WTC11 (cell line): ENCODE measurements around the gene GSTT4. TPM values are rescaled to one million over a fixed set of nuclear protein-coding genes. Genes with fewer than 3 reads are reported as not detected.
A peak's percentile ranks its signal among the peaks of the same experiment; 100 is the strongest.
"Not testable (repeated sequence)": the region's sequence is repeated elsewhere in the genome, so short reads cannot be mapped to it uniquely, and the experiment has no call there.

Experiments
- ATAC-seq: fragments of 200-7000 bp; cut with Tn5 transposase; 2 replicates; pipeline ENCODE4 v1.10.0; 2021; ENCODE audit warnings: mild to moderate bottlenecking, moderate library complexity
- CTCF ChIA-PET: fragments of 300-600 bp; sonication (Branson Sonifier 250); formaldehyde crosslinking; loops from one replicate; lab custom pipeline; 2021; ENCODE audit warnings: antibody characterized with exemption; lab: Charles Lee
- POLR2A ChIA-PET: fragments of 350-600 bp; sonication (Branson Sonifier 250); formaldehyde crosslinking; loops from one replicate; lab custom pipeline; 2021; ENCODE audit warnings: antibody characterized with exemption; lab: Charles Lee
- DNase-seq: peaks from one replicate; pipeline ENCODE4 v3.0.0; 2021; ENCODE audit warnings: low spot score
- H3K27ac Mint-ChIP-seq: 2 replicates; pipeline ENCODE4 v1.8.0; 2021; ENCODE audit warnings: mixed read lengths
- H3K27me3 Mint-ChIP-seq: 2 replicates; pipeline ENCODE4 v1.8.0; 2021; ENCODE audit warnings: low read depth, mild to moderate bottlenecking, moderate library complexity, mixed read lengths
- H3K36me3 Mint-ChIP-seq: 2 replicates; pipeline ENCODE4 v1.8.0; 2021; ENCODE audit warnings: mixed read lengths
- H3K4me1 Mint-ChIP-seq: 2 replicates; pipeline ENCODE4 v1.8.0; 2022; ENCODE audit warnings: mixed read lengths
- H3K4me3 Mint-ChIP-seq: 2 replicates; pipeline ENCODE4 v1.8.0; 2021; ENCODE audit warnings: mild to moderate bottlenecking, moderate library complexity, mixed read lengths
- H3K9me3 Mint-ChIP-seq: 2 replicates; pipeline ENCODE4 v1.8.0; 2021; ENCODE audit warnings: mixed read lengths
- CTCF ChIP-seq: fragments of 200-600 bp; IDR thresholded peaks from 2 replicates; pipeline ENCODE4 v1.8.0; 2022; ENCODE audit warnings: antibody characterized with exemption
- IRF2 ChIP-seq: sonication (generic); formaldehyde crosslinking; IDR thresholded peaks from 2 replicates; pipeline ENCODE4 v1.8.0; 2022; ENCODE audit warnings: low read depth, missing genetic modification reagents, borderline replicate concordance
- MAX ChIP-seq: sonication (generic); formaldehyde crosslinking; IDR thresholded peaks from 2 replicates; pipeline ENCODE4 v1.8.0; 2022; ENCODE audit warnings: mild to moderate bottlenecking, missing genetic modification reagents
- USF2 ChIP-seq: sonication (generic); formaldehyde crosslinking; IDR thresholded peaks from 2 replicates; pipeline ENCODE4 v1.8.1; 2023; ENCODE audit warnings: mild to moderate bottlenecking, missing genetic modification reagents, moderate library complexity
- total RNA-seq: library from RNA; stranded (reverse); gene quantifications from 3 replicates; pipeline ENCODE4 v1.2.3, GENCODE V29; 2021

GSTT4 gene
- total RNA-seq, 1 experiment from 2014 or later, result not detected

- not testable (repeated sequence) for H3K4me3 Mint-ChIP-seq, H3K27me3 Mint-ChIP-seq, ATAC-seq
- TF ChIP-seq USF2, result 0 out of 2 replicates have a peak, but pooled peaks have one; percentile 17
- TF ChIP-seq, all 79 proteins: peak for 1; not testable (repeated sequence) for 78
- CTCF ChIA-PET, POLR2A ChIA-PET, H3K36me3 Mint-ChIP-seq, DNase-seq, H3K27ac Mint-ChIP-seq: not testable (repeated sequence)
- peaks cover 21% of the 10 kb centered on the region for H3K9me3 Mint-ChIP-seq
- H3K4me1 Mint-ChIP-seq, result peaks cover 23% of the 10 kb centered on the region
Observed at GRCh38 chr22:23986089-23986488, 19.2 kb downstream of the GSTT4 start.

- peak overlapping the region; percentile 95 for H3K27ac Mint-ChIP-seq
- CTCF ChIA-PET, result interaction anchor here (0.6 to 0.7 kb wide), 2 partner anchors 190 to 195 kb away, joined by 3 to 7 read pairs; no protein-coding TSS in a partner anchor
- H3K27me3 Mint-ChIP-seq, result peaks cover 6% of the 10 kb centered on the region
- POLR2A ChIA-PET, result no interaction called here
- H3K4me1 Mint-ChIP-seq, result peaks cover 23% of the 10 kb centered on the region
- H3K4me3 Mint-ChIP-seq, result 0 out of 2 replicates have a peak overlapping the region, but pooled peaks have one; percentile 37
- peaks cover 10% of the 10 kb centered on the region for H3K36me3 Mint-ChIP-seq
- TF ChIP-seq USF2, result peak; percentile 11; the same call in 1 of the 2 replicates
- TF ChIP-seq CTCF, result peak; percentile 87
- TF ChIP-seq IRF2, result no peak
- TF ChIP-seq MAX (CRISPR knock-in tag), result peak; percentile 48; the same call in 1 of the 2 replicates
- peaks cover 21% of the 10 kb centered on the region for H3K9me3 Mint-ChIP-seq
- DNase-seq, result peak; percentile 79
- ATAC-seq, result peak; percentile 75
Observed at GRCh38 chr22:23984430-23984829, 20.8 kb downstream of the GSTT4 start.

- ATAC-seq, H3K4me1 Mint-ChIP-seq, H3K36me3 Mint-ChIP-seq, H3K27me3 Mint-ChIP-seq, DNase-seq, POLR2A ChIA-PET, CTCF ChIA-PET, H3K27ac Mint-ChIP-seq: not testable (repeated sequence)
- Mint-ChIP-seq H3K9me3 (peaks cover 11% of the 10 kb centered on the region), H3K4me3 (peak overlapping the region; percentile 62)
Observed at GRCh38 chr22:23980567-23980966, 24.7 kb downstream of the GSTT4 start.

- CTCF ChIA-PET, DNase-seq, H3K36me3 Mint-ChIP-seq, H3K27ac Mint-ChIP-seq, H3K4me1 Mint-ChIP-seq, POLR2A ChIA-PET, H3K27me3 Mint-ChIP-seq, H3K9me3 Mint-ChIP-seq: not testable (repeated sequence)
- ATAC-seq, result peak; percentile 35
- H3K4me3 Mint-ChIP-seq, result peak within 1 kb of the TSS; percentile 62
Observed at GRCh38 chr22:23979557-23980240, 25.6 kb downstream of the GSTT4 start, which contains the start of gene GSTT2. GSTT2 (plus strand) TSS chr22:23980134.

GRCh38 chr22:23977304-23977703 is 27.9 kb downstream of the GSTT4 start:
- H3K4me3 Mint-ChIP-seq, H3K4me1 Mint-ChIP-seq, CTCF ChIA-PET, H3K9me3 Mint-ChIP-seq, H3K27me3 Mint-ChIP-seq, H3K36me3 Mint-ChIP-seq, POLR2A ChIA-PET, DNase-seq, H3K27ac Mint-ChIP-seq, ATAC-seq: not testable (repeated sequence)

- H3K9me3 Mint-ChIP-seq, CTCF ChIA-PET: not testable (repeated sequence)
Observed at GRCh38 chr22:23974836-23975352, 30.4 kb downstream of the GSTT4 start.

GRCh38 chr22:23974345-23974744 is 30.9 kb downstream of the GSTT4 start, which contains the start of gene DDT:
DDT (minus strand) TSS chr22:23974441; CDS start chr22:23974414, 27 bp downstream.
- peak; percentile 88 for ATAC-seq

More at GRCh38 chr22:23974836-23975352, 30.4 kb downstream of the GSTT4 start:
- H3K4me1 Mint-ChIP-seq, POLR2A ChIA-PET, H3K27ac Mint-ChIP-seq, H3K27me3 Mint-ChIP-seq, DNase-seq, H3K4me3 Mint-ChIP-seq: not testable (repeated sequence)
- peaks cover 16% of the 10 kb centered on the region for H3K36me3 Mint-ChIP-seq
- ATAC-seq, result peak; percentile 39

GRCh38 chr22:23971927-23972326 is 33.3 kb downstream of the GSTT4 start:
- POLR2A ChIA-PET, H3K27ac Mint-ChIP-seq, H3K4me3 Mint-ChIP-seq, DNase-seq, ATAC-seq, CTCF ChIA-PET, H3K4me1 Mint-ChIP-seq, H3K27me3 Mint-ChIP-seq, H3K9me3 Mint-ChIP-seq: not testable (repeated sequence)
- H3K36me3 Mint-ChIP-seq, result peaks cover 26% of the 10 kb centered on the region

More at GRCh38 chr22:23974345-23974744, 30.9 kb downstream of the GSTT4 start, which contains the start of gene DDT:
- H3K4me3 Mint-ChIP-seq, CTCF ChIA-PET, DNase-seq, H3K27me3 Mint-ChIP-seq, H3K4me1 Mint-ChIP-seq, POLR2A ChIA-PET, H3K27ac Mint-ChIP-seq, H3K9me3 Mint-ChIP-seq: not testable (repeated sequence)
- peaks cover 22% of the 10 kb centered on the region for H3K36me3 Mint-ChIP-seq
